Measurements from ENCODE around the gene HS2ST1.
"Not testable (repeated sequence)": the region's sequence is repeated elsewhere in the genome, so short reads cannot be mapped to it uniquely, and the experiment has no call there.

HS2ST1 gene

DNA sequence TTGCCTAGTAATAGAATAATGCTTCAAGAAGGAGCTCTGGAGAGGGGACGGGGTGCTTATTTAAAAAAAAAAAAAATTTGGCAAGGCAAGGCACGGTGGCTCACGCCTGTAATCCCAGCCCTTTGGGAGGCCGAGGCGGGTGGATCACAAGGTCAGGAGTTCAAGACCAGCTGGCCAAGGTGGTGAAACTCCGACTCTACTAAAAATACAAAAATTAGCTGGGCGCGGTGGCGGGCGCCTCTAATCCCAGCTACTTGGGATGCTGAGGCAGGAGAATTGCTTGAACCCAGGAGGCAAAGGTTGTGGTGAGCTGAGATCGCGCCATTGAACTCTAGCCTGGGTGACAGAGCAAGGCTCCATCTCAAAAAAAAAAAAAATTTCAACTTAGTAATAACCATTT is 69.2 kb downstream of the HS2ST1 start:
- H3K27ac ChIP-seq (ENCODE audit: insufficient read depth, low read length, poor library complexity, severe bottlenecking), result not testable (repeated sequence)

DNA sequence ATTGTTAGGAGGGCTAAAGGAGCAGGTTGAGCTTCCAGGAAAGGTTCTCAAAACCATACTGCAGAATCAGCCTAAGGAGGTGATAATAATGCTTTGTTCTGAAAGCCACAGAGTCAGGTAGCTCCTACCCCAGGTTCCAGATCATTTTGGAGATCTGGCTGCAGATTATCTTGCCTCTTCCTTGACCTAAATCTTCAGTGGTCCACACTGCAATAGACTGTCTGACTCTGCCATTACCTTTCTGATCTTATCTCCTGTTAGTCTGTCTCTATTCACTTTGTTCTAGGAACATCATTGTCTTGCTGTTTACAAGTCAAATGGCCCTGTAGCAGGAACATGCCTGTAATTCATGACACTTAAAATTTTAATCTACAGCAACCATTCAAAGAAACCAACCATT is 73.0 kb downstream of the HS2ST1 start:
- H3K9me3 ChIP-seq (ENCODE audit: control insufficient read depth, low read length), result no peaks in the 10 kb centered on the region
- no peaks in the 10 kb centered on the region for H3K36me3 ChIP-seq (ENCODE audit: control insufficient read depth, insufficient read depth, low read length)
- no peaks in the 10 kb centered on the region for H3K4me1 ChIP-seq (ENCODE audit: control insufficient read depth, insufficient read depth, low read length, poor library complexity, severe bottlenecking)
- no peaks in the 10 kb centered on the region for H3K27me3 ChIP-seq (replicated peaks; ENCODE audit: control insufficient read depth, insufficient read depth, low read length, poor library complexity, severe bottlenecking)
- H3K27ac ChIP-seq (ENCODE audit: insufficient read depth, low read length, poor library complexity, severe bottlenecking), result no peak overlapping the region
- H3K4me3 ChIP-seq (ENCODE audit: insufficient read depth, low read depth, low read length, poor library complexity, severe bottlenecking), result no peak overlapping the region
- no peak for DNase-seq

More for the DNA sequence above, 69.2 kb downstream of the HS2ST1 start:
- not testable (repeated sequence) for H3K27me3 ChIP-seq (replicated peaks; ENCODE audit: control insufficient read depth, insufficient read depth, low read length, poor library complexity, severe bottlenecking); H3K4me3 ChIP-seq (ENCODE audit: insufficient read depth, low read depth, low read length, poor library complexity, severe bottlenecking); DNase-seq; H3K36me3 ChIP-seq (ENCODE audit: control insufficient read depth, insufficient read depth, low read length); H3K9me3 ChIP-seq (ENCODE audit: control insufficient read depth, low read length); H3K4me1 ChIP-seq (ENCODE audit: control insufficient read depth, insufficient read depth, low read length, poor library complexity, severe bottlenecking)

DNA sequence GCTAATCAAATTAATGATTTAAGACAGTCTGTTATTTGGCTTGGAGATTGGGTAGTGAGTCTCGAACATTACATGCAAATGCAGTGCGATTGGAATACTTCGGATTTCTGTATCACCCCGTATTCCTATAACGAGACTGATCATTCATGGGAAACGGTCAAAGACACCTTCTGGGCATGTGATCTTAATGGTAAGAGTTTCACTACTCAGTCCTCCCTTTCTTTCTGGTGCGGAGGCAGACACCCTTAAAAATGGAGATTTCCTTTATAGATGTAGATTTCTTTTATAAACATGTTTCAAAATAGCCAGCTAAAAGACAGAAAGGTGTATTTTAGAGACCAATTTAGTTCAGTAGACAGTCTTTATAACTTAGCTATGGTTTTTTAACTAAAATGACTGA is 74.4 kb downstream of the HS2ST1 start:
- H3K27me3 ChIP-seq (replicated peaks; ENCODE audit: control insufficient read depth, insufficient read depth, low read length, poor library complexity, severe bottlenecking), result no peaks in the 10 kb centered on the region

DNA sequence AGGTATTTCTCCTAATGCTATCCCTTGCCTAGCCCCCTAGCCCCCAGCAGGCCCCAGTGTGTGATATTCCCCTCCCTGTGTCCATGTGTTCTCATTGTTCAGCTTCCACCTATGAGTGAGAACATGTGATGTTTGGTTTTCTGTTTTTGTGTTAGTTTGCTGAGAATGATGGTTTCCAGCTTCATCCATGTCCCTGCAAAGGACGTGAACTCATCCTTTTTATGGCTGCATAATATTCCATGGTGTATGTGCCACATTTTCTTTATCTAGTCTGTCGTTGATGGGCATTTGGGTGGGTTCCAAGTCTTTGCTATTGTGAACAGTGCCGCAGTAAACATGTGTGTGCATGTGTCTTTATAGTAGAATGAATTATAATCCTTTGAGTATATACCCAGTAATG is 75.3 kb downstream of the HS2ST1 start:
- not testable (repeated sequence) for H3K9me3 ChIP-seq (ENCODE audit: control insufficient read depth, low read length); H3K36me3 ChIP-seq (ENCODE audit: control insufficient read depth, insufficient read depth, low read length); H3K4me3 ChIP-seq (ENCODE audit: insufficient read depth, low read depth, low read length, poor library complexity, severe bottlenecking); DNase-seq; H3K27ac ChIP-seq (ENCODE audit: insufficient read depth, low read length, poor library complexity, severe bottlenecking); H3K27me3 ChIP-seq (replicated peaks; ENCODE audit: control insufficient read depth, insufficient read depth, low read length, poor library complexity, severe bottlenecking); H3K4me1 ChIP-seq (ENCODE audit: control insufficient read depth, insufficient read depth, low read length, poor library complexity, severe bottlenecking)

More for the DNA sequence above, 74.4 kb downstream of the HS2ST1 start:
- Histone ChIP-seq H3K36me3 (ENCODE audit: control insufficient read depth, insufficient read depth, low read length) (no peaks in the 10 kb centered on the region), H3K27ac (ENCODE audit: insufficient read depth, low read length, poor library complexity, severe bottlenecking) (no peak overlapping the region), H3K4me1 (ENCODE audit: control insufficient read depth, insufficient read depth, low read length, poor library complexity, severe bottlenecking) (no peaks in the 10 kb centered on the region), H3K9me3 (ENCODE audit: control insufficient read depth, low read length) (no peaks in the 10 kb centered on the region), H3K4me3 (ENCODE audit: insufficient read depth, low read depth, low read length, poor library complexity, severe bottlenecking) (no peak overlapping the region)
- no peak for DNase-seq

DNA sequence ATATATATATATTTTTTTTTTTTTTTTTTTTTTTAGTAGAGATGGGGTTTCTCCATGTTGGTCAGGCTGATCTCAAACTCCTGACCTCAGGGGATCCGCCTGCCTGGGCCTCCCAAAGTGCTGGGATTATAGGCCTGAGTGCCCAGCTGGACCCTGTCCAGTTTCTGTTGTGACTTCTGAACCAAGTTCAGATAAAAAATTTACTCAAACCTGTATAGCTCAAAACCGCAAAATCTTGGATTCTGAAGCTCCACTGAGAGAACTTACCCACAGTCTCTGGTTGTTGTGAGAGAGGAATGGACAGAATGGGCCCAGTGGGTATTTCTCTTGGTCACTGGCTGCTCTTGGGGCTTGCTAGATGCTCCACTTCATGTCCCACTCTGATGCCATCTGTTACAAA is 76.4 kb downstream of the HS2ST1 start:
- no peaks in the 10 kb centered on the region for H3K9me3 ChIP-seq (ENCODE audit: control insufficient read depth, low read length)
- no peak for DNase-seq
- no peak overlapping the region for H3K27ac ChIP-seq (ENCODE audit: insufficient read depth, low read length, poor library complexity, severe bottlenecking)
- H3K27me3 ChIP-seq (replicated peaks; ENCODE audit: control insufficient read depth, insufficient read depth, low read length, poor library complexity, severe bottlenecking), result no peaks in the 10 kb centered on the region
- H3K4me1 ChIP-seq (ENCODE audit: control insufficient read depth, insufficient read depth, low read length, poor library complexity, severe bottlenecking), result no peaks in the 10 kb centered on the region
- no peak overlapping the region for H3K4me3 ChIP-seq (ENCODE audit: insufficient read depth, low read depth, low read length, poor library complexity, severe bottlenecking)
- no peaks in the 10 kb centered on the region for H3K36me3 ChIP-seq (ENCODE audit: control insufficient read depth, insufficient read depth, low read length)

DNA sequence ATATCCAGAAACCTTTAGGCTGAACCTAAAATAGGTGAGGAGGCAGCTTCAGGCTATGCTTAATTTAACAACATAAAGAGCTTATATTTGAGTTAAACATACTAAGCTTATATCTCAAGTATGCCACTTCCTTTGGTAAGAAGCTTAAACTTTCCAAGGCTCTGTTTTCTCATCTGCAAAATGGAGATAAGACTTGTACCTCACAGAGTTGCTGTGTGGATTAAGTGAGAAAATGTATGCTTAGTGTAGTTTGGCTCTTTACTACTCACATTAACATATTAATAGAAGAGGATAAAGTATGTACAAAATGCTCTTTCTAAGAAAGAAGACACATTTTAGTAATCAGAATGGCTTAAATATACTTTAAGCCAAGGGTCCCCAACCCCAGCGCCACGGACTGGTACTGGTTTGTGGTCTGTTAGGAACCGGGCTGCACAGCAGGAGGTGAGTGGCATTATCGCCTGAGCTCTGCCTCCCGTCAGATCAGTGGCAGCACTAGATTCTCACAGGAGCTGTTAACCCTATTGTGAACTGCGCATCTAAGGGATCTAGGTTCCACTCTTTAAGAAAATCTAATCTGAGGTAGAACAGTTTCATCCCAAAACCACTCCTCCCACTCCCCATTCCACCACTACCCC is 77.2 kb downstream of the HS2ST1 start:
- Histone ChIP-seq H3K27me3 (replicated peaks; ENCODE audit: control insufficient read depth, insufficient read depth, low read length, poor library complexity, severe bottlenecking) (no peaks in the 10 kb centered on the region), H3K4me1 (ENCODE audit: control insufficient read depth, insufficient read depth, low read length, poor library complexity, severe bottlenecking) (no peaks in the 10 kb centered on the region), H3K9me3 (ENCODE audit: control insufficient read depth, low read length) (no peaks in the 10 kb centered on the region), H3K4me3 (ENCODE audit: insufficient read depth, low read depth, low read length, poor library complexity, severe bottlenecking) (no peak overlapping the region), H3K27ac (ENCODE audit: insufficient read depth, low read length, poor library complexity, severe bottlenecking) (no peak overlapping the region), H3K36me3 (ENCODE audit: control insufficient read depth, insufficient read depth, low read length) (no peaks in the 10 kb centered on the region)
- no peak for DNase-seq

DNA sequence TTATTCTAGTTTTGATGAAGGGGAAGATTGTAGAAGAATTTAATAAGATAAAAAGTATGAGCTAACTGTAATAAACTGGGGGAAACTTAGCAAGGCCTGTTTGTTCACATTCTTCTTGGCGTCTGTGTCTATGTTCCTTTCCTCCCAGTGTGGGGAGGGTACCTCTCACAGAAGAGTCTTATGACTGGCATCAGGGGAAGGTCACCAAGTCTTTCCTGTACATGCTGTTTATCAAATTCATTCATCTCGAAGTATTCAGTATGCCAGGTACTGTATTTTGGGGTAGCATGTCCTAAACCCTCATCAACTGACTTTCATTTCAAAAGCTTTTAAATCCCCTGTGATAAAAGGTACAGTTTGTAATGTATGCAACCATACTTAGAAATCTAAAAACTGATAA is 78.4 kb downstream of the HS2ST1 start:
- no peaks in the 10 kb centered on the region for H3K4me1 ChIP-seq (ENCODE audit: control insufficient read depth, insufficient read depth, low read length, poor library complexity, severe bottlenecking)
- H3K27ac ChIP-seq (ENCODE audit: insufficient read depth, low read length, poor library complexity, severe bottlenecking), result no peak overlapping the region
- DNase-seq, result no peak
- no peaks in the 10 kb centered on the region for H3K27me3 ChIP-seq (replicated peaks; ENCODE audit: control insufficient read depth, insufficient read depth, low read length, poor library complexity, severe bottlenecking)
- no peak overlapping the region for H3K4me3 ChIP-seq (ENCODE audit: insufficient read depth, low read depth, low read length, poor library complexity, severe bottlenecking)
- no peaks in the 10 kb centered on the region for H3K9me3 ChIP-seq (ENCODE audit: control insufficient read depth, low read length)
- no peaks in the 10 kb centered on the region for H3K36me3 ChIP-seq (ENCODE audit: control insufficient read depth, insufficient read depth, low read length)

DNA sequence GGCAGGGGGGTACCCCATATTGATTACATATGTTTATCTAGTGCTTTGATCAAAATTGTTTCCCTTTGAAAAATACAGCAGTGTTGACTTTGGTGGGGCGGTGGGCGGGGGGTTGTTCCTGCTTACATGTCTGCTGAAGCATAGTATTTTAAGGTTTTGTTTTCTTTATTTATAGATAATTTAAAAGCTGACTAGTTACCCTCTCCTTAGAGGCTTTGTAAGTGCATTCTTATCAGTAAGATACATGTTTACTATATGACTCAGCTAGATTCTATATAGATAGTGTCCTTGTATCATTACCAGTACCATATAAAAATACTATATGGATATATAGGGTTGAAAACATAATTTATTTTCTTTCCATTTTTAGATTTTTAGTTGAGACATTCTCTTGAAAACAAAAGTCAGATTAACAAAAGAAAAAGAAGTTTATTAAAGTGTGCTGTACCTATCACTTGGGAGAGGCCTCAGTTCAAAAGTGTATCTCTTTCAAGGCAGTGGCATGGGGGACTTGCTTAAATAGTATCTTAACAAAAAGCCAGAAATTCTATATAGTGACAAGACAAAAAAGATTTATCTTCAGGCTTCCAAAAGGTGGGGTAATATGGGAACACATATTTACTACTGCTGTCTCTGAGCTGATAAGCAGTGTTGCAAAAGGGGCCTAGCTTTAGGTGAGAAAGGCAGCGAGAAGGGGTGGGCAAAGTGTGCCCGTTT is 79.0 kb downstream of the HS2ST1 start:
- Histone ChIP-seq H3K4me1 (ENCODE audit: control insufficient read depth, insufficient read depth, low read length, poor library complexity, severe bottlenecking) (no peaks in the 10 kb centered on the region), H3K27me3 (replicated peaks; ENCODE audit: control insufficient read depth, insufficient read depth, low read length, poor library complexity, severe bottlenecking) (no peaks in the 10 kb centered on the region), H3K36me3 (ENCODE audit: control insufficient read depth, insufficient read depth, low read length) (no peaks in the 10 kb centered on the region), H3K27ac (ENCODE audit: insufficient read depth, low read length, poor library complexity, severe bottlenecking) (no peak overlapping the region), H3K9me3 (ENCODE audit: control insufficient read depth, low read length) (no peaks in the 10 kb centered on the region), H3K4me3 (ENCODE audit: insufficient read depth, low read depth, low read length, poor library complexity, severe bottlenecking) (no peak overlapping the region)
- DNase-seq, result no peak

DNA sequence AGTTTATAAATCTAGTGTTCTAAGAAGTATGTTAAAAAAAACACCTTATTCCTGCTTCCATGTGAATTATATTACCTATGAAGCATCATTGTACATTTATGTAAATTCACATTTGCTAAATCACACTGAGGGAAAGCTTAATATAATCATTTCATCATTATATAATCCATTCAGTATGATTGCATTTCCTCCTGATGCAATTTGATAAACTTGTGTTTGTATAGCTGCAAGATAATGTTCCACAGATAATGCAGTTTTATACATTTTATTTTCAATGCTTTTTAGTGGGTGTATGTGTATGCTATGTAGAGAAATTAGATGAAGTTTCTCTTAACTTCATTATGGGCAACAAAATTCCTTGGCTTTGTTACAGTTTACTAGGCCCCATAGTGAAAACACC is 79.6 kb downstream of the HS2ST1 start:
- H3K9me3 ChIP-seq (ENCODE audit: control insufficient read depth, low read length), result no peaks in the 10 kb centered on the region
- no peak overlapping the region for H3K4me3 ChIP-seq (ENCODE audit: insufficient read depth, low read depth, low read length, poor library complexity, severe bottlenecking)
- no peaks in the 10 kb centered on the region for H3K4me1 ChIP-seq (ENCODE audit: control insufficient read depth, insufficient read depth, low read length, poor library complexity, severe bottlenecking)
- no peaks in the 10 kb centered on the region for H3K27me3 ChIP-seq (replicated peaks; ENCODE audit: control insufficient read depth, insufficient read depth, low read length, poor library complexity, severe bottlenecking)
- H3K27ac ChIP-seq (ENCODE audit: insufficient read depth, low read length, poor library complexity, severe bottlenecking), result no peak overlapping the region
- H3K36me3 ChIP-seq (ENCODE audit: control insufficient read depth, insufficient read depth, low read length), result no peaks in the 10 kb centered on the region
- DNase-seq, result no peak

DNA sequence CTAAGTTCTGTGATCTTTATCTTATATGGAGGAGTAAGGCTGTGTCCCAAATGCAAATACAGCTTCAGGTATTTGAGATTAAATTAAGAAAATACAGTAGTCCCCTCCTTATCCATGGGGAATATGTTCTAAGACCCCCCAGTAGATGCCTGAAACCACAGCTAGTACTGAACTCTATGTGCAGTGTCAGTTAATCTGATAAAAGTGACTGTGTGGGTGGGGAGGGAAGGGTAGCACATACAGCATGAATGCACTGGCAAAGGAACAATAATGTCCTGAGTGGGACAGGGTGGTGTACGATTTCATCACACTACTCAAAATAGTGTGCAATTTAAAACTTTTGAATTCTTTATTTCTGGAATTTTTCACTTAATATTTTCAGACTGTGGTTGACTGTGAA is 83.1 kb downstream of the HS2ST1 start:
- no peaks in the 10 kb centered on the region for H3K4me1 ChIP-seq (ENCODE audit: control insufficient read depth, insufficient read depth, low read length, poor library complexity, severe bottlenecking)
- H3K36me3 ChIP-seq (ENCODE audit: control insufficient read depth, insufficient read depth, low read length), result no peaks in the 10 kb centered on the region
- H3K27me3 ChIP-seq (replicated peaks; ENCODE audit: control insufficient read depth, insufficient read depth, low read length, poor library complexity, severe bottlenecking), result no peaks in the 10 kb centered on the region
- no peak for DNase-seq
- H3K9me3 ChIP-seq (ENCODE audit: control insufficient read depth, low read length), result no peaks in the 10 kb centered on the region
- H3K27ac ChIP-seq (ENCODE audit: insufficient read depth, low read length, poor library complexity, severe bottlenecking), result no peak overlapping the region
- H3K4me3 ChIP-seq (ENCODE audit: insufficient read depth, low read depth, low read length, poor library complexity, severe bottlenecking), result no peak overlapping the region

All from effector memory CD4-positive, alpha-beta T cell (primary cell).